ENCODE data around the gene SLC25A39.

DNA sequence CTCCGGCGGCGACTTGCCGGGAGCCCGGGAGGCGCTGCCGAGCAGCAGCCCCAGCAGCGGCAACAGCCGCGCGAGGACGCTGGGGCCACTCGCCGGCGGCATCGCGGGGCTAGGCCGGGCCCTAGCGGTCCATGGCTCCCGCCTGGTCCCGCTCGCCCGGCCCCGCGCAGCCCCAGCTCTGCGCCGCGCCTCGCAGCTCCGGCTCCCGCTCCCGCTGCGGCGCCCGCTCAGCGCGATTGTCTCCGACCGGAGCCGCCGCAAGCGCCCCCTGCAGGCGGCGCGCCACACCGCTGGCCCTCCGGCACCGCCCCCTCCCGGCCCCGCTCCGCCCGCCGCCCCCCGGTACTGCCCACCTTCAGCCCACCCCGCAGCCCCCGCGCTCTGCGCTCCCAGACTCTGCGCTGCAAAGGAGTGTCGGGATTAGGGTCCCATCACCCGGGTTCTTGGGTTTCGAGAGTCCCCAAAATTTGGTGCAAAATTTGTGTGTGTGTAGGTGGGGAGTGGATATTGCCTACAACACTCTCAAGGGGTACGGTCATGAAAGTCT is 39.1 kb upstream of the SLC25A39 start, which contains the start of gene FAM171A2:
- no peak for TF ChIP-seq GATA3 (IDR thresholded peaks at IDR 0.05; ENCODE audit: low read depth, low read length)
- TF ChIP-seq GATA2 (IDR thresholded peaks at IDR 0.05; ENCODE audit: low read depth, low read length) = no peak

All from SH-SY5Y (cell line).